K562 (cell line): Measurements from ENCODE around the gene ZGLP1. TPM values are rescaled to one million over a fixed set of nuclear protein-coding genes. Genes with fewer than 3 reads are reported as not detected.

Experiments
- DPF2 ChIP-seq: fragments of 450-650 bp; IDR thresholded peaks from 2 replicates; pipeline ENCODE4 v1.6.1; 2016
- GTF2F1 ChIP-seq: IDR thresholded peaks from 2 replicates; pipeline ENCODE4 v1.6.1; 2011; ENCODE audit warnings: low read depth, low read length, improper control_type of control experiment
- HCFC1 ChIP-seq: IDR thresholded peaks from 2 replicates; pipeline ENCODE4 v1.6.1; 2012; ENCODE audit warnings: low read depth, low read length, improper control_type of control experiment
- HMGN3 ChIP-seq: IDR thresholded peaks from 2 replicates; pipeline ENCODE4 v1.6.1; 2011; ENCODE audit warnings: borderline replicate concordance, low read depth, mild to moderate bottlenecking, mixed read lengths, low read length; ENCODE audit not compliant: insufficient read length; ENCODE audit errors: extremely low read depth
- HNRNPLL ChIP-seq: fragments of 200-400 bp; formaldehyde crosslinking; IDR thresholded peaks from 2 replicates; pipeline ENCODE4 v1.6.1; 2017; ENCODE audit warnings: low read length, low read depth, mild to moderate bottlenecking; ENCODE audit not compliant: poor library complexity, severe bottlenecking
- MYBL2 ChIP-seq, 2 experiments: fragments of 450-650 bp in 1 of 2; sonication (generic) in 1 of 2; formaldehyde crosslinking in 1 of 2; IDR thresholded peaks; 2 replicates each; pipeline versions ENCODE4 v1.6.1 to v1.8.1; 2017 to 2022; ENCODE audit warnings: borderline replicate concordance in 1 of 2, inconsistent platforms in 1 of 2, low read depth in 1 of 2, mild to moderate bottlenecking in 1 of 2, missing genetic modification reagents in 1 of 2, moderate library complexity in 1 of 2
- OTX1 ChIP-seq: fragments of 450-650 bp; formaldehyde crosslinking; IDR thresholded peaks from 2 replicates; pipeline ENCODE4 v1.4.0; 2022; ENCODE audit warnings: mild to moderate bottlenecking
- PHF21A ChIP-seq: fragments of 450-650 bp; IDR thresholded peaks from 2 replicates; pipeline ENCODE4 v1.6.1; 2017; ENCODE audit warnings: low read depth, borderline replicate concordance
- RBM22 ChIP-seq: fragments of 200-400 bp; formaldehyde crosslinking; IDR thresholded peaks from 2 replicates; pipeline ENCODE4 v1.6.1; 2018; ENCODE audit warnings: low read length, low read depth; ENCODE audit not compliant: poor library complexity, severe bottlenecking
- RFX7 ChIP-seq: fragments of 250-450 bp; sonication (Bioruptor Pico); IDR thresholded peaks from 2 replicates; pipeline ENCODE4 v1.5.1; 2021; ENCODE audit warnings: mild to moderate bottlenecking
- STAG1 ChIP-seq: sonication (generic); formaldehyde crosslinking; IDR thresholded peaks from 2 replicates; pipeline ENCODE4 v1.5.0; 2020; ENCODE audit warnings: missing genetic modification reagents, borderline replicate concordance
- TARDBP ChIP-seq: fragments of 450-650 bp; IDR thresholded peaks from 2 replicates; pipeline ENCODE4 v1.6.1; 2016
- TCF3 ChIP-seq: sonication (generic); formaldehyde crosslinking; IDR thresholded peaks from 2 replicates; pipeline ENCODE4 v1.4.0; 2020; ENCODE audit warnings: mild to moderate bottlenecking, missing genetic modification reagents
- TCF7L2 ChIP-seq: fragments of 150-350 bp; IDR thresholded peaks from 2 replicates; pipeline ENCODE4 v1.6.1; 2016; ENCODE audit warnings: low read depth, mild to moderate bottlenecking, low read length, moderate library complexity
- TEAD2 ChIP-seq: fragments of 450-650 bp; IDR thresholded peaks from 2 replicates; pipeline ENCODE4 v1.6.1; 2016; ENCODE audit warnings: missing genetic modification characterization, control low read depth, missing compliant biosample characterization
- ZNF134 ChIP-seq: fragments of 250-450 bp; sonication (Bioruptor Pico); conservative IDR thresholded peaks from 2 replicates; pipeline ENCODE4 v1.4.0; 2020
- ZNF436 ChIP-seq: fragments of 250-450, 450-650 bp; sonication (Bioruptor Pico); formaldehyde crosslinking; IDR thresholded peaks from 2 replicates; pipeline ENCODE4 v1.7.0; 2020; ENCODE audit warnings: mild to moderate bottlenecking
- ZNF717 ChIP-seq: fragments of 250-450 bp; sonication (Bioruptor Pico); IDR thresholded peaks from 2 replicates; pipeline ENCODE4 v1.5.0; 2021
- polyA plus RNA-seq, 8 experiments: library from polyadenylated mRNA; depleted of rRNA in 4 of 8; stranded (reverse) in 5 of 8; unstranded in 3 of 8; fragments of >200 nt; fragmentation: Nextera tagmentation in 2 of 8; fragmentation: Illumina TruSeq in 1 of 8; extraction: Ambion mirVana in 2 of 8; extraction: Trizol in 1 of 8; gene quantifications; 2 replicates each; pipeline versions ENCODE4 v1.2.1 to v1.2.3, GENCODE V29; 2011 to 2014; ENCODE audit warnings: inconsistent platforms in 1 of 8, missing spikeins in 1 of 8
- total RNA-seq, 7 experiments: library from RNA; depleted of rRNA in 6 of 7; stranded (reverse); fragments of >200 nt in 6 of 7; fragmentation: Illumina TruSeq in 2 of 7; extraction: Trizol in 2 of 7; gene quantifications; 2 replicates each; pipeline versions ENCODE4 v1.2.1 to v1.2.3, GENCODE V29; 2011 to 2021; ENCODE audit warnings: low replicate concordance in 1 of 7
- TF ChIP-seq, protein P1 (sequence below): fragments of 450-650 bp; IDR thresholded peaks from 2 replicates; pipeline ENCODE4 v1.6.1; 2016; ENCODE audit warnings: borderline replicate concordance
- TF ChIP-seq, protein P2 (sequence below): fragments of 450-650 bp; IDR thresholded peaks from 2 replicates; pipeline ENCODE4 v1.6.1; 2016; ENCODE audit warnings: antibody characterized with exemption
- TF ChIP-seq, protein P3 (sequence below), 2 experiments: fragments of 150-350 bp in 1 of 2; IDR thresholded peaks; 2 replicates each; pipeline ENCODE4 v1.6.1; 2012 to 2016; ENCODE audit warnings: low read depth in 2 of 2, low read length in 2 of 2, mild to moderate bottlenecking in 1 of 2, moderate library complexity in 1 of 2

The ZGLP1 gene
- total and polyA plus RNA-seq, 9 of the 15 experiments (the other 6 are each of a cell fraction or from before 2014, with no cell fraction given) = 0.24 to 4.5 (median 2.2) TPM

DNA sequence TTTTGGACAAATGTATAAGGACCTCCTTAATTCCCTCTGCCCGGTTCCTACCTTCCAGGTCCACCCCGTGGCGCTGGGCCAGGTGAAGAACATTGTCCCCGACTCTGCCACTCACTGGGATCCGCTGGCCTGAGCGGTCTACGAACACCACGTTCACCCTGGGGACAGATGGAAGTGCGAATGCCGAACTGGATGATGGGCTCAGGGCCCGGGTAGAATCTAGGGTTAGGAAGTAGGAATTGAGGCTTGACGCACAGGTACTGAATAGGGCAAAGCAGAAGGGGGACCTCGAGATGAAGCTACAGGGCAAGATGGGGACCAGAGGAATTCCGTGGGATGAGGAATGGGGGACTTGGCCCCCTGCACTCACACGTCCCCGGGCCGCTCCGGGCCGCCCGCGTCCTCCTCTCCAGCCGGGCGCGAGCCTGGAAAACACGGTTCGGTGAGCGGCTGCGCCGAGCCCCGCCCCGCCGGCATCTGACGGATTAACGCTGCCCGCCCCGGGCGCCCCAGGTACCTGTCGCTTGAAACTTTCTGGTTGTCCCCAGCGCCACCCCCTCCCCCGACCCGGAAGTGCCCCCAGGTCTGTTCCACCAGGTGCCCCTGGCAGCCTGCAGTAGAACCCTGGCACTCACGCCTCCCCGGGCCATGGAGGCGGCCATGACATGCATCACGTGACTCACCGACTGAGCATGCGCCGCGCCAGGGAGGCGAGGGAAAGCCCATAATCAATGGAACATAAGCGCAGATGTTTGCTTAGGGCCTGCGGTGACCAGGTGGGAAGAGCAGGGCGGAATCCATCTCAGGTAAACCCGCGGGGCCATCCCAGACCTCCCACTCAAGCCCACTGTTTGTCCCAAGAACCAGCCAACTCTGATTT, 6.0 kb upstream of the ZGLP1 start, which contains the start of gene FDX2 (continued):
- no peak for TF ChIP-seq OTX1
- peak; percentile 93 for TF ChIP-seq RBM22
- no peak for TF ChIP-seq RFX7 (CRISPR knock-in tag)
- TF ChIP-seq TARDBP = no peak
- TF ChIP-seq STAG1 (CRISPR knock-in tag) = no peak
- TF ChIP-seq HCFC1 = peak; percentile 77
- TF ChIP-seq TEAD2 (tag) = 0 out of 2 replicates have a peak, but pooled peaks have one; percentile 8
- TF ChIP-seq MYBL2 (IDR thresholded peaks at IDR 0.05; ENCODE audit: low read depth) = no peak
- no peak for TF ChIP-seq MYBL2 (CRISPR knock-in tag; IDR thresholded peaks at IDR 0.05; ENCODE audit: borderline replicate concordance)
- TF ChIP-seq, protein P1, sequence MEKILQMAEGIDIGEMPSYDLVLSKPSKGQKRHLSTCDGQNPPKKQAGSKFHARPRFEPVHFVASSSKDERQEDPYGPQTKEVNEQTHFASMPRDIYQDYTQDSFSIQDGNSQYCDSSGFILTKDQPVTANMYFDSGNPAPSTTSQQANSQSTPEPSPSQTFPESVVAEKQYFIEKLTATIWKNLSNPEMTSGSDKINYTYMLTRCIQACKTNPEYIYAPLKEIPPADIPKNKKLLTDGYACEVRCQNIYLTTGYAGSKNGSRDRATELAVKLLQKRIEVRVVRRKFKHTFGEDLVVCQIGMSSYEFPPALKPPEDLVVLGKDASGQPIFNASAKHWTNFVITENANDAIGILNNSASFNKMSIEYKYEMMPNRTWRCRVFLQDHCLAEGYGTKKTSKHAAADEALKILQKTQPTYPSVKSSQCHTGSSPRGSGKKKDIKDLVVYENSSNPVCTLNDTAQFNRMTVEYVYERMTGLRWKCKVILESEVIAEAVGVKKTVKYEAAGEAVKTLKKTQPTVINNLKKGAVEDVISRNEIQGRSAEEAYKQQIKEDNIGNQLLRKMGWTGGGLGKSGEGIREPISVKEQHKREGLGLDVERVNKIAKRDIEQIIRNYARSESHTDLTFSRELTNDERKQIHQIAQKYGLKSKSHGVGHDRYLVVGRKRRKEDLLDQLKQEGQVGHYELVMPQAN = peak; percentile 99
- no peak for TF ChIP-seq PHF21A
- no peak for TF ChIP-seq ZNF134 (CRISPR knock-in tag)
- peak; percentile 39; the same call in 1 of the 2 replicates for TF ChIP-seq GTF2F1
- TF ChIP-seq, protein P2, sequence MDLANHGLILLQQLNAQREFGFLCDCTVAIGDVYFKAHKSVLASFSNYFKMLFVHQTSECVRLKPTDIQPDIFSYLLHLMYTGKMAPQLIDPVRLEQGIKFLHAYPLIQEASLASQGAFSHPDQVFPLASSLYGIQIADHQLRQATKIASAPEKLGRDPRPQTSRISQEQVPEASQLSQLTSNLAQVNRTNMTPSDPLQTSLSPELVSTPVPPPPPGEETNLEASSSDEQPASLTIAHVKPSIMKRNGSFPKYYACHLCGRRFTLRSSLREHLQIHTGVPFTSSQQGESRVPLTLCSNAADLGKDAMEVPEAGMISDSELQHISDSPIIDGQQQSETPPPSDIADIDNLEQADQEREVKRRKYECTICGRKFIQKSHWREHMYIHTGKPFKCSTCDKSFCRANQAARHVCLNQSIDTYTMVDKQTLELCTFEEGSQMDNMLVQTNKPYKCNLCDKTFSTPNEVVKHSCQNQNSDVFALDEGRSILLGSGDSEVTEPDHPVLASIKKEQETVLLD = peak; percentile 79
- no peak for TF ChIP-seq ZNF717 (CRISPR knock-in tag)
- TF ChIP-seq ZNF436 (CRISPR knock-in tag) = no peak
- TF ChIP-seq DPF2 = 0 out of 2 replicates have a peak, but pooled peaks have one; percentile 4
- TF ChIP-seq, protein P3, sequence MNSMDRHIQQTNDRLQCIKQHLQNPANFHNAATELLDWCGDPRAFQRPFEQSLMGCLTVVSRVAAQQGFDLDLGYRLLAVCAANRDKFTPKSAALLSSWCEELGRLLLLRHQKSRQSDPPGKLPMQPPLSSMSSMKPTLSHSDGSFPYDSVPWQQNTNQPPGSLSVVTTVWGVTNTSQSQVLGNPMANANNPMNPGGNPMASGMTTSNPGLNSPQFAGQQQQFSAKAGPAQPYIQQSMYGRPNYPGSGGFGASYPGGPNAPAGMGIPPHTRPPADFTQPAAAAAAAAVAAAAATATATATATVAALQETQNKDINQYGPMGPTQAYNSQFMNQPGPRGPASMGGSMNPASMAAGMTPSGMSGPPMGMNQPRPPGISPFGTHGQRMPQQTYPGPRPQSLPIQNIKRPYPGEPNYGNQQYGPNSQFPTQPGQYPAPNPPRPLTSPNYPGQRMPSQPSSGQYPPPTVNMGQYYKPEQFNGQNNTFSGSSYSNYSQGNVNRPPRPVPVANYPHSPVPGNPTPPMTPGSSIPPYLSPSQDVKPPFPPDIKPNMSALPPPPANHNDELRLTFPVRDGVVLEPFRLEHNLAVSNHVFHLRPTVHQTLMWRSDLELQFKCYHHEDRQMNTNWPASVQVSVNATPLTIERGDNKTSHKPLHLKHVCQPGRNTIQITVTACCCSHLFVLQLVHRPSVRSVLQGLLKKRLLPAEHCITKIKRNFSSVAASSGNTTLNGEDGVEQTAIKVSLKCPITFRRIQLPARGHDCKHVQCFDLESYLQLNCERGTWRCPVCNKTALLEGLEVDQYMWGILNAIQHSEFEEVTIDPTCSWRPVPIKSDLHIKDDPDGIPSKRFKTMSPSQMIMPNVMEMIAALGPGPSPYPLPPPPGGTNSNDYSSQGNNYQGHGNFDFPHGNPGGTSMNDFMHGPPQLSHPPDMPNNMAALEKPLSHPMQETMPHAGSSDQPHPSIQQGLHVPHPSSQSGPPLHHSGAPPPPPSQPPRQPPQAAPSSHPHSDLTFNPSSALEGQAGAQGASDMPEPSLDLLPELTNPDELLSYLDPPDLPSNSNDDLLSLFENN (IDR thresholded peaks at IDR 0.05; ENCODE audit: low read depth in 2 of 2, low read length in 2 of 2) = peak in 1 of 2 experiments; percentile 43; a peak in 1 of 4 replicates
- no peak for TF ChIP-seq TCF3
- TF ChIP-seq HNRNPLL = no peak
- TF ChIP-seq TCF7L2 = no peak
- no peak for TF ChIP-seq HMGN3
